ENCODE measurements around the gene SPACA4.

Gene SPACA4

DNA sequence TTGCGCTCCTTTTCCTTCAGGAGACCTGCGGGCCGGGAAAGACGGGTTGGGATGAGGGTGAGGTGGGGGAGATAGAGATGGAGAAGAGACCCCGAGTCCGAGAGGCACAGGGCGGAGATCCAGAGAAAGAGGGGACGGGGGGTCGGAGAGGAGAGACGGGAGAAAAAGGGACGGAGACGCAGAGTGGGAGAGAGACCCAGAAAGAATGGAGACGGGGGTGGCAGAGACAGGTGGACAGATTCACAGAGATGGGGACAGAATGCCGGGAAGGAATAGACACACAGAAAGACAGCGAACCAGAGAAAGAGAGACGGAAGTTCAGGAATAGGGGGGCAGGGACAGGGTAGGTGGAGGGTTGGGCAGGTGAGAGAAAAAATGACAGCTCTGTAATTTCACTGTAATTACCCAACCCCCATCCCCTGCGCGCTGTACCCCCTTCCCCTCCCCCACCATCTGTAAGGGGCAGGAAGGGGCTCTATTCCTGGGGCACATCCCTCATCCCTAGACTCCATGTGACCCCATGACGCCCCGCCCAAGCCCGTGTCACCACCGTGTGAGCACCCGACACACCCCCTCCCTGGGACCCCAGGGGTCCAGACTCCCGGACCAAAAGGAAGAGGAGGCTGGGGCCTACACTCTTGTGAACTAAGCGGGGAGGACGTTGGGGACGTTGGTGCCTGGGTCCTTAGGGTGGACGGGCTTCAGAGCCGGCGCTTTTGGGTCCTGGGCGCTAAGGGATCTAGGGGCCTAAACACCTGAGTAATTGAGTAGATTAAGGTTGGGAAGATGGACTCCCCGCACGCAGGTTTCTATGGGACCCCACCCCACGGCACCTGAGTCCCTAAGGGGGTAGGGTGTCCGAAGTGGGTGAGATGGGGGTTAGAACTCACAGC is 29.7 kb downstream of the SPACA4 start:
- peak in 1 of 2 experiments; percentile 38 for DNase-seq

DNA sequence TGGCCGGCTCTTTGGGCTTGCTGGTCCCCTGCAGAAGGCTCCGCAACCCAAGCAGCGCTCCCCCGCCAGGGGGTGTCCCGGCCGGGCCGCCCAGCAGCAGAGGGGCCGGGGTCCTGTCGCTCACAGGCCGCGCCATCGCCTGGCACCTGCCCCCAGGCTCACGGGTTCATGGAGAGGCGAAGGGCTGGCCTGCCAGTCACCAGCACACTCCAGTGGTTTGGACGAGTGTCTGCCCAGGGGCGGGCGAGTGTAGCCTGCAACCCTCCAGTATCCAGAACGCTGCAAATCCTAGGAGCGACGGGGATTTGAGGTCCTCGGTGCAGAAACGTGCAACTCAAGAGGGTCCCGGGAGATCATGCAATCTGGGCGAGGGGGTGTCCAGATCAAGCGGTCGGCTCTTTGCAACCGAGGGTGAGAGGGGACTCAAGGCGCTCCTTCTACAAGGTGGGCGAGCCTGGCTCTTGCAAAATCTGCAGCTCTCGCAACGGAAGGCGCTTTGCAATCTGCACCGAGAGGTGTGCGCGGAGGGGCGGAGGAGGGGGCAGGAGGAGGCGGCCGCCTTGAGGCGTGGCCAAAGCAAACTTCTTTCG is 30.4 kb downstream of the SPACA4 start, which contains the start of gene DBP:
Gene DBP, minus strand, starts transcription at position 521 of the 590 bp plus-strand sequence. Its CDS starts 385 bp downstream, at position 136.
- DNase-seq, result no peak

DNA sequence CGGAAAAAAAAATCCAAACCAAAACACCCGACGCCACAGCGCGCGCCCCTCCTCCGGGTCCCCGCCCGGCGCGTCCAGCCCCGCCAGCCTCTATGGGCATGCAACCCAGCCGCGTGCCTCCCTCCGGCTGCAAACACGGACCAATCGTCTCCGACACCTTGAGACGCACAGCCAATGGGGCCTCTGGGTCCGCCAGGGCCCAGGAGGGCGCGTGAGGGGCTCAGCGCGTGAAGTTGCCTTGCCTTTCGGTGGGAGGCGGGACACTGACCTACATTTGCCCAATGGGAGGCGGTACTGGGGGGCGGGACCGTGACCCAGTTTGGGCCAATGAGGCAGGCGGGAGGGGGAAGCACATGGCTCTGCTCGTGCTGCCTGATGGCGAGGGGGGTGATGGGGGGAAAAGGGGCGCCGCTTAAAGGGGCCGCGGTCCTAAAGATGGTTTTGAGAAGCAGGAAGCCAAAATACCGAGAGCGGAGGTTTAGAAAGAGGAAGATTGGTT is 31.0 kb downstream of the SPACA4 start:
- DNase-seq, result peak; percentile 99 to 100

DNA sequence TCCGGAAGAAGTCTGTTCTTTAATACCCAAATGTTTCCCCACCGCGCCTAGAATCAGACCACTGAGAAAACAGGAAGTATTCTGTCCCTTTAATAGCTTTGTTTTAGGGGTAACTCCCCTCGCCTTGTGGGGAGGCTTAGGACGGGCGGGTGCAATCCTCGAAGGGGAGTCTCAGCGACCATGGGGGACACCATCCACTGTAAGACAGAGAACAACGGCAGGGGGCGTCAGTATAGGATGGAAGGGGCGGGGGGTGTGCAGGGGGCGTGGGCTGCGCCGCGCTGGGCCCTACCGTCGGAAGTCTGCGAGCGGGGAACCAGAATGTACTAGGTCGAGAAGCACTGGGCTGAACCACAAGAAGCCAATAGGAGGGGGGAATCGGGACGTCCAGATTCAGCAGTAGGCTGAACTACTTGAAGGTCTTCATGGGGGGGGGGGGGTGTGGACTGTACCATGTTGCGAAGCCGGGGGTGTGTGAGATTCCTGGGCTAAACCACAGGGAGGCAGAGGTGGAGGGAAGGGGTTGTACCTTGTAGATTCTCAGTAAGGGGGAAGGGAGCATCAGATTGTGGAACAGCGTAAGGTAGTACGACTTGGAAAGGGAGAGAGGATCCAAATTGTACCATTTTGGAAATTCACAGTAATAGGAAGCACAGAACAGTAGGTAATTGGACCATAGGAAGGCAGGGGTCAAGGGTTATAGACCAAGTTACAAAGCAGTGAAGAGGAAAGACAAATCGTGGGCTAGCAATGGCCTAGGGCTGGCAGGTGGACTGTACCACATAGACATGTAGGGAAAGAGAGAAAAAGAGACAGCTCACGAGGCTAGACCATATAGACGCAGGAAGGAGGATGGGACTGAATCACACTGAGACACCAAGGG is 31.6 kb downstream of the SPACA4 start:
- DNase-seq, result peak; percentile 84 to 93

GRCh38 chr19:48638831-48639381 is 32.4 kb downstream of the SPACA4 start:
- no peak for DNase-seq

DNA sequence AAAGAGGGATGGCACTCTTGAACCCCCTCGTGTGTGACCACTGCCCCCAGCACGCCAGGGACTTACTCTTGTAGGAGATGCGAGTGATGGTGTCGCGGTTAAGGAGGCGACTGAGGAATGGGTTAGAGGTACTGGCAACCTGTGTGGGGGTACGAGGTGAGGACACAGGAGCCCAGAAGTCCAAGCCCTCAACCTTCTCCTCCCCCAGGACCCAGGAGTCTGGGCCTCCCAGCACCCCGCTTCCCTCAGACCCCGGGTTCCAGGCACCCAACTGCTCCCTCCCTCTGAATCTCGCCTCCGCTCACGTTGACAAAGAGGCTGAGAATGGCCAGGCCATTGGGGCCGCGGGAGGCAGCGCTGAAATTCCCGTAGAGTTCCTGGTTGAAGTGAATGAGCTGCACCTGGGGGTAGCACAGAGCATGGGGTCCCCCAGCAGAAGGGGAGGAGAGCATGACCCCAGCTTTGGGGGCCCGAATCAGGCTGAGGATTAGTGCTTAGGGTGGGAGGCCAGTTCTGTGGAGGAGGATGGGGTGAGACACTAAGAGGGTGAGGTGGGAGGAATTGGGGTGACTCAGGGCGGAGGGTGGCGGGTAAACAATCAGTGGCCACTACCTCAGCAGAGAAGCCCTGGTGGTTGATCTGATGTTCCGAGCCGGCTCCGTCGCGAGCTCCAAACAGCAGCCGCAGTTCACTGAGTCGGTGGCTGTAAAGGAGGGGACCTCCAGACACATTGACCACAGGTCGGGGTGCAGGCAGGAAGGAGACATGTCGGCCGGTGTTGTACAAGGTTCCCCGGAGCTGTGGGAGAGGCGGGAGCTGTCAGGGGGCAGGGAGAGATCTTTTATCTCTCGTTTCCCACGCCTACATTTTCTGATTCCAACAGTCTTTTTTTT is 33.2 kb downstream of the SPACA4 start:
- DNase-seq, result no peak

DNA sequence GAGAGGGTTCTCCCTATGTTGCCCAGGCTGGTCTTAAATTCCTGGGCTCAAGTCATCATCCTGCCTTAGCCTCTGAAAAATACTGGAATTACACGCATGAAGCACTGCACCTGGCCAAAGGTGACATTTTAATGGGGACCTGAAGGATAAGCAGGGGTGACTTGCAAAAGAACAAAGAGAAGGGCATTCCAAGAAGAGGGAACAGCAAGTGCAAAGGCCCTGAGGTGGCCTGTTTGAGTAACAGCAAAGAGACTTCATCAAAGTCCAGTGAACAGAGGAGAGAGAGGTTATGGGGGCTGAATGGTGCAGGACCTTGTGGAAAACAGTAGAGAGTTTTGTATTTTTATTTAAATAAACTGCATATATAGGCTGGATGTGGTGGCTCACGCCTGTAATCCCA is 35.3 kb downstream of the SPACA4 start:
- no peak for DNase-seq

DNA sequence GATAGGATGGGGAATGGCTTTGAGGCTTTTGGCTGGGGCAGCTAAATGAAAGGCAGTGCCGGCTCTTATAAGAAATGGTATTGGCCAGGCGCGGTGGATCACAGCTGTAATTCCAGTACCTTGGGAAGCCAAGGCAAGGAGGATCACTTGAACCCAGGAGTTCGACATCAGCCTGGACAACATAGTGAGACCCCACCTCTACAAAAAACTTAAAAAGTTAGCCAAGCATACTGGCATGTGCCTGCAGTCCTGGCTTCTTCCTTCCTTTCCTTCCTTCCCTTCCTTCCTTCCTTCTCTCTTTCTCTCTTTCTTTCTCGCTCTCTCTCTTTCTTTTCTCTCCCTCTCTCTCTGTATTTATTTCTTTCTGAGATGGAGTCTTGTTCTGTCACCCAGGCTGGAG is 36.3 kb downstream of the SPACA4 start:
- DNase-seq, result no peak

- DNase-seq, result no peak
These were observed 37.8 kb downstream of the SPACA4 start for GRCh38 chr19:48644355-48644754.

DNA sequence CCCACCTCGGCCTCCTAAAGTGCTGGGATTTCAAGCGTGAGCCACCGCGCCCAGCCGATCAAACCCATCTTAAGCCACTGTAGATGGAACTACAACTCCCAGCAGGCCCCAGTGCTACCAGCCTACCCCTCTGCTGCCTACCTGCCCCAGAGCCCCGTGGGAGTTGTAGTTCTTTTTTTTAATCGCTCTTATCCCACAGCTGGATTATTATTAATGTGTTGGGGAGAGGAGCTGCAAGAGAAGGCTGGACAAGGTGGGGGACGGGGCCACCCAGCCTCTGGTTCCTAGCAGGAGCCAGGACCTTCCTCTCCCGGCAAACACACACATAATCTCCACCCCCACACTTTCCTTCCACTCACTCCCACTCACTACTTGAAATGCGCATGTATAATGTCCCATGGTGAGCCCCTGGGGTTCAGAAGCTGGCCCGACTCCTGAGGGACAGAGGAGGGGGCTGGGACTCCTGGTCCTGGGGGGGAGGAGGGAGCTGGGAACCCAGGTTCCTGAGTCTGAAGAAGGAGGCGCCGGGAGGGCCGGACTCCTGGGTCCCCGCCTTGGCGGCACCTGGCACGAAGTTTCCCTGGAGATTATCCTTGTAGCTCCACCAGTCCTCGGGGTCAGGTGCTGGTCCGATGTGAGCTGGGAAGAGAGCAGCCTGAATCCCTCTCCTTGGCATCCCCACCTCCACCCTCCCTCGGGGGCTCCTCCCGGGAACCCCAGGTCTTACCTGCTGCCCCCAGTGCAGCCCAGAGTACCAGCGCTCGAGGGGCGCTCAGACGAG is 38.5 kb downstream of the SPACA4 start:
- DNase-seq, result peak; percentile 71 to 78

GRCh38 chr19:48645620-48646000 is 39.1 kb downstream of the SPACA4 start:
- no peak for DNase-seq

DNA sequence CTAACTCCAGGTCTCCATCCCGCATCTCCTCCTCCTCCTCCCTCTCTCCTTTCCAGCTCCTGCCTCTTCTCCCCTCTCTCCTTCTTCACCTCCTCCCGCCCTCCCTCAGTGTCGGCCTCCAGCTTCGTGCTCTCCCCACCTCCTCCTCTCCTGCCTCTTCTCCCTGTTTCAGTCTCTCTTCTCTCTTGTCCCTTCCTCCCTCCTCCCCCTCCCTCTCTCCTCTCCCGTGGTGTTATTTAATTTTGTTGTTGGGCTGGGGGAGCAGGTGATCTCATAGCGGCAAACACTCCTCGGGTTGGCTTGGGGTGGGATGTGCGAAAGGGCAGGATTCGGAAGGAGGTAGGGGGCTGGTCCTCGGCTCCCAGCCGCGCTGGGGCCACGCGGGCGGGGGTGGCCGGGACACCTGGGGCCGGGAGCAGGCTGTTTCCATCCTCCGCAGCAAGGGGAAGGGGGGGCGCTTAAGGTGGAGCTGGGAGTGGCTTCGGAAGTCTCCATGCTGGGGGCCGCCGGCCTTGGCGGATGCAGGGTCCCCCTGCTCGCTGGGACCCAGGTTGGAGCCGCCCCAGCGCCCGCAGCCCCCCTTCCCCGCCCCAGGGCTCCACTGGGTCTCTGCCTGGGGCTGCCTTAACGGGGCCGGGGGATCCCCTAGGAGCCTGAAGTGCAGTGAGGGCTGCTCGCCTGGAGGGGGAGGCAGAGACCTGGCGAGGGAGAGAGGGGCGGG is 39.6 kb downstream of the SPACA4 start, which contains the start of gene CA11:
Gene CA11, minus strand, starts transcription at position 187 of the 721 bp plus-strand sequence. CDS start 555 bp downstream, outside the sequence.
- DNase-seq, result peak; percentile 88 to 90

- DNase-seq, result no peak
These were observed 40.2 kb downstream of the SPACA4 start for GRCh38 chr19:48646722-48647216.

GRCh38 chr19:48648134-48648533 is 41.6 kb downstream of the SPACA4 start:
- no peak for DNase-seq

GRCh38 chr19:48650974-48651682 is 44.6 kb downstream of the SPACA4 start:
- DNase-seq, result no peak

- DNase-seq, result no peak
These were observed 45.1 kb downstream of the SPACA4 start for GRCh38 chr19:48651683-48652048.

DNA sequence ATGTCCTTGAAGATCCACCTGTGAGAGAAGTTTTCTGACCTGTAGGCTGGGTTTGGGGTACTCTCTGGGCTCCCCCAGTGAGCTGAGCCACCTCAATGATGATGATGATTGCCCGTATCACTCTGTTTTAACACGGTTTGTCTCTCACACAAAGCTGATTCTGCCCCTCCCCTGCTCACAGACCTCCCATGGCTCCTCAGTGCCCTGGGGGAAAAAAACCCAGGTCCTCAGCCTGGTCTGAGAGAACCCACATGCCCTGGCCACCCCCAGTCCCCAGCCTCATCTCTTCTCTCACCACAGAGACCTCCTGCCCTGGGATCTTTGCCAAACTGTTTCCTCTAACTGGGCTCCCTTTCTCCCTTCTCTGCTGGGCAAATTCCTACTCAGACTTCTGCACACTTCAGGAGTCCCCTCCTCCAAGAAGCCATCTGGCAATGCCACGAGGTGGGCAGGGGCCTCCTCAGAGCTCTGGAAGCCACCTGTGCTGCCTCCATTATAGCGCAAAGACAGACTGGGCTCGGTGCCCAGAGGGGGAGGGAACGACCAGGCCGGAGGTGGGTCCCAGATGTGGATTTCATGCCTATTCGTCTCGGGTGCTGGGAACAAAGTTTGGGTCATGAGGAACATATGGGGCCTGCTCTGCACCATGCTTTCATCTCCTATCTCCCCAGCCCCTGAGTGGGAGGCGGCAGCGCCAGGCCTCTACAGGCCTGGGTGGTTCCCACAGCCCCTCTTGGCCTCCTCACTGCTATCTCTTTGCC is 47.9 kb downstream of the SPACA4 start:
- peak in 1 of 2 experiments; percentile 87 for DNase-seq

- DNase-seq, result no peak
These were observed 50.4 kb downstream of the SPACA4 start for GRCh38 chr19:48656840-48657474.

Data from NCI-H446 (cell line).